Hematopoietic multipotent progenitor cell treated with erythropoietin and hydrocortisone succinate and interleukin-3 and kit ligand, for 8 days (in vitro differentiated cells): ENCODE results near the gene MATN1.
A peak's percentile ranks its signal among the peaks of the same experiment; 100 is the strongest.

Experiments
- DNase-seq: peaks from one replicate; pipeline ENCODE4 v3.0.0-alpha.2; 2015

The MATN1 gene

DNA sequence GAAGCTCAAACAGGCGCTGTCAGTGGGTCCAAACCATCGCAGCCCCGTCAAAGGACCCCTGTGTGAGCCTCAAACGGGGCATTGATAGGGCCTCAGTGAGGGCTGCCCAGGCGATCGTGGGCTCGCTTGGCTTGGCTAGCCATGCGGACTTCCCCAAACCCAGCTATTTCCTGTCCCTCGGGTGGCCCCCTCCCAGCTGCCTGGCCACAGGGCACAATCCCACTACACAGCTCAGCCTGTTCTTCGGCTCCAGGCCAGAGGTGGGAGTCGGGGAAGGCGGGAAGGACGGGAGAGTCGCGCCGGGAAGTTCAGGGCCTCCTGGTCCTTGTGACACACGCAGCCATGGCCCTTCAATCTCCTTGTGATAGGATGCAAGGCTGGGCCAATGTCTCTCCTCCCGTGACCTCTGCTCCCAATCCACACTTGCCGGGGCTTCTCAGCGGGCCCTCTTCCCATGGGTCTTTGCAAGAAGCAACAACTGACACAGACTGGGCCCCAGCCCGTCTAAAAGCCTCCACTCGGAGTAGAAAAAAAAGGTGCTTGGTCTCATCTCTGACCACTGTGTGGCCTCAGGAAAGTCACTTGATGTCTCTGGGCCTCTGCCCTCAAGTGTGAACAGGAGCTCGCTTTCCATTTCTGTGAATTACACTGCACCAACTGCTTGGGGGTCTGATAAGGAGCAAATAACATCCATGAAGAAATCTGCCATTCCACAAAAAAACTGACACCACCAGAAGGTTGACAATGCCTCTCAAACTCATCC, 7.1 kb upstream of the MATN1 start:
- DNase-seq, result no peak

DNA sequence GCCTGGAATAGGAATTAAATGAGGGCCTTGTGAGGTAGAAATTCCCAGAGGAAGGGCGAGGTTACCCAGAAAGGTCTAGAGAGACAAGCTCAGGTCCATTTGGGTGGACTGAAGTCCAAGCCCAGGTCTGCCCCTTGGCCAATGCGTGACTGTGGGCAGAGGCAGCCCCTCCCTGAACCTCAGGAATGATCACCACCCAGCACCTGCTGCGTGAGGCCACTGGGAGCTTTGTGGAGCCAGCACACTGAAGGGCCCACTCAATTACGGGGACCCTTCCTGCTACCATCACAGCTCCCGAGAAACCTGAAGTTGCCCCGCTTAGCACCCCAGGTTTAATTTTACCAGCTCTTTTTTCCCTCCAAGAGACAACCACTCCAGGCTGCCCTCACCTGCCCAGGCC, 6.5 kb upstream of the MATN1 start:
- no peak for DNase-seq

DNA sequence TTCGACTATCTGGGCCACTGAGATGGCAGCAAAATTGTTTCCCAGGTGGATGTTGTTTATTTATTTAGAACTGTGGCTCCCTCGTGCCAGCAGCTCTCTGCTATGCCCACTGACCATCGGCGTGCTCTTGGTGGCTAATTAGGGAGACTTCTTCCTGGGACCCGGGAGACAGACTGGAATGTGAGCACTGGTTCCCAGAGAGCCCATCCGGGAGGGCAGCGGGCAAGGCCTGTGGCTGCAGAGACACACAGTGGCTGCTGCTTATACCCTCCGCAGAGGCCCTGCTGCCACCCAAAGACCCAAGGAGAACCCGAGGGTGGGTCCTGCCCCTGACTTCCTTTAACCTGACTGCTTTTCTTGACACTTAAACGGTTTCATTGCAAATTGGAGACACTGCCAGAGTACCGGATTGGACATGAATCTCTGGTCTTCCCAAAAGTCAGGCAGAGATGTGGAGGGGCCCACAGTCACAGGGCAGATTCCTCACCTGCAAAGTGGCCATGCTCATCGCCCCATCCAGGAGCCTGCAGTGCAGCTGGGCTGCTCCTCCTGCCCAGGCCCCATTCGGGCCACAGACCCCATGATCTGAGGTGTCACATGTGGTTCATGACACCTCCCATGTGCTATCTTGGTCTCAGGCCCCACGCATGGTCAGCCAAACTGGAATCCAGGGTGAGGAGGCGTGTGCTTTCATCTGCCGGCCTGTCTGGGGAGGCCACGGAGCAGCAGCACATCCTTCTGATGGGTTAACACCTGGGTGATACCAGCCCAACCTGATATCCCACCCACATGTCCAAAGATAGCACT, 5.7 kb upstream of the MATN1 start:
- no peak for DNase-seq

DNA sequence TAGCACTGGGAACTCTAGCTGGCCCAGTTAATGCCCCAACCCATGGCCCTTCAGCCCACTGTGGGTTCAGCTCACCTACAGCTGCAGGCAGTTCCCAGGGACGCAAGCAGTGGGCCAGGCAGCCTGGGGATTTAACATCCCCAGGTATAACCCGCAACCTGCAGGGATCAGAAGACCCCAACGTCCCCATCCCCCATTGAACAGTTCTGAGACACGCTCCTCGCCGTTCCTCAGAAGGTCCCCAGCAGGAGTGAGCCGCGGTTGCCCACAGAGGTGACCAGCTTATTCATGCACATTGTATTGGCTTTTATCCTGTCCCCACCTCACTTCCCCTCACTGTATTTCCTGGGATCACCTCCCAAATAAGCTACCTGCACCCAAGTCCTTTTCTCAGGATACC, 5.0 kb upstream of the MATN1 start:
- no peak for DNase-seq

DNA sequence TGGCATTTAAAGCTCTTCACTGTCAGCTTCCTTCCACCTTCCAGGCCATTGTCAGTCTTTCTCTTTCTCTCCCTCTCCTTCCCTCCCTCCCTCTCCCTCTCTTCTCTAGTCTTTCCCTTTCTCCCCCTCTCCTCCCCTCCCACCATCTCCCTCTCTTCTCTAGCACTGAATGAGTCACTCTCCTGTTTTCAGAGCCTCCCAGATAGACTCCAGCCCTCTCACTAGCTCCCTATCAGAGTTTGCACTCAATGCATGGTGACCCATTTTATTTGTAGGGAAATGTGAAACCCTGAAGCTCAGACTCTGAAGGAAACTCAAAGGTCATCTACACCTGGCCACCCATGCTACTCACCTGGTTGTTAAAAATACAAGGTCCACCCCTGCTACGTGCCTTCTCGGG, 4.4 kb upstream of the MATN1 start:
- DNase-seq, result peak; percentile 51

DNA sequence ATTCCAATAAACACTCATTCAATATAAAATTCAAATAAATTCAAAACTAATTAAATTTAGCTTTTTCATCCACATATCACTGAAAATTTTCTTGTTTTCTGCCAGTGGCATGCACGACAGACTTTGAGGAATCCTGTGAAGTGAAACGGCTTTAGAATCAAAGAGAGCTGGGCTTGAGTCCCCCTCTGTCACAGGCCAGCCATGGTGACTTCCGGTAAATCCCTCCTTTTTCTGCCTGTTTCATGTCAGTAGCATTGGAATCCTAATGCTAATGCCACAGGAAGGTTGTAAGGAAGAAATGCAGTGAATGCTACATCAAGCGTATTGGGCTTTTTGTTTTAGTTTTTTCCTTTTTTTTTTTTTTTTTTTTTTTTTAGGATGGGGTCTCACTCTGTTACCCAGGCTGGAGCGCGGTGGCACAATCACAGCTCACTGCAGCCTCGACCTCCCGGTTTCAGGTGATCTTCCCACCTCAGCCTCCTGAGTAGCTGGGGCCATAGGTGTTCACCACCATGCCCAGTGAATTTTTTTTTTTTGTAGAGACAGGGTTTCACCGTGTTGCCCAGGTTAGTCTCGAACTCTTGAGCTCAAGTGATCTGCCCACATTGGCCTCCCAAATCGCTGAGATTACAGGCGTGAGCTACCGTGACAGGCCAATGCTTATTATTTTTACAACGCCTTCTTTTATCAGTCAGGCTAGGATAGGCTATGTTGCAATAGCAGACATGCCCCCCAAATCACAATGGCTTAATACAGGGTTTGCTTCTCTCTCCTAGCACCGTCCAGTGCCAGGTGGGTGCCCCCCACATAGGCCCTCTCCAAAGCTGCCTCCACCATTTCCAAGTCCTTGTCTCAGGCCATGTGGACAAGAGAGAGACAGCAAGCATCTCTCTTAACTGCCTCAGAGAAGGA, 3.6 kb upstream of the MATN1 start:
- DNase-seq, result no peak

DNA sequence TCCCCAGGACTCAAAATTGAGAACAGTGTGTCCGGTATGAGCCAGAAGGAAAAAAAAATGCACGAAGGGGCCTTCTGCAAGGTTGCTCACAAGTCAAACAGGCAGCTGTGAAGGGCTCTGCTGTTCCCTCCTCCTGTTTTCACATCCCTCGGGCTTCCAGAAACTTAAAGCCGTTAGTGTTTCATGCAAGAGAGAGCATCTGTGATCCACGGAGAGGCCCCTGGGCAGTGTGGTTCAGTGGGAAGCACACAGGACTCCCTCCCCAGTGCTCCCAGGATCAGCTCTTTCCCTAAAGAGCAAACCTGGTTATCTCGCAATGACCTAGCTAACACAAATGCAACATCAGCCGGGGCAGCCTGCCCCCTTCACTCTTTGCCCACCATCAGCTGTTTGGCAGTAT, 2.9 kb upstream of the MATN1 start:
- no peak for DNase-seq

DNA sequence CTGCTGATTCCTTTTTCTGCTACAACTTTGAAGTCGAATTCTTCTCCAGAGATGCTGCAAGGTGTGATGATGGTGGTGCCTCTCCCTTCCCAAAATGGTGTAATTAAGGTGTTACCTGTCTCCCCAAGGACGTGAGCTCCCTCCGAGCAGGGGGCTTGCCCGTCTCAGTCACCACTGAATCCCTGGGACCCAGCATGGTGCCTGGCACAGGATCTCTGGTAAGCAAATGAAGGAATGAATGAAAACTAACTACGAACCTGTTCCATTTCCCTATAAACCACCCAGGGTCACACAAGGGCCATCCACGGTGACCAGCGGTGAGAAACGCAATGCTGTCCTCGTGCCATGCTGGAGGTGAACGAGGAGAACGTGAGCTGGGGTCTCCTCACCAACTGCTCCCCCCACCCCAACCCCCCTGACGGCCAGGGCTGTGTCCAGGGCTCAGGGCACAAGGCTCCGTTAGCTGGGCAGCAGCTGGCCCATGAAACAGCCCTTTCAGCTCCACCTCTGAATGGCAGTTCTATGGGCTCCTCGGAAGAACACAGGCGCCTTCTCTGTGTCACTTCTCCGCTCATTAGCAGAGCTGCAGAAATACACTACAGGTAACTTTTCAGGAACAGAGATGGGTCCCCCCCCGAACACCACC, 2.2 kb upstream of the MATN1 start:
- DNase-seq, result no peak

DNA sequence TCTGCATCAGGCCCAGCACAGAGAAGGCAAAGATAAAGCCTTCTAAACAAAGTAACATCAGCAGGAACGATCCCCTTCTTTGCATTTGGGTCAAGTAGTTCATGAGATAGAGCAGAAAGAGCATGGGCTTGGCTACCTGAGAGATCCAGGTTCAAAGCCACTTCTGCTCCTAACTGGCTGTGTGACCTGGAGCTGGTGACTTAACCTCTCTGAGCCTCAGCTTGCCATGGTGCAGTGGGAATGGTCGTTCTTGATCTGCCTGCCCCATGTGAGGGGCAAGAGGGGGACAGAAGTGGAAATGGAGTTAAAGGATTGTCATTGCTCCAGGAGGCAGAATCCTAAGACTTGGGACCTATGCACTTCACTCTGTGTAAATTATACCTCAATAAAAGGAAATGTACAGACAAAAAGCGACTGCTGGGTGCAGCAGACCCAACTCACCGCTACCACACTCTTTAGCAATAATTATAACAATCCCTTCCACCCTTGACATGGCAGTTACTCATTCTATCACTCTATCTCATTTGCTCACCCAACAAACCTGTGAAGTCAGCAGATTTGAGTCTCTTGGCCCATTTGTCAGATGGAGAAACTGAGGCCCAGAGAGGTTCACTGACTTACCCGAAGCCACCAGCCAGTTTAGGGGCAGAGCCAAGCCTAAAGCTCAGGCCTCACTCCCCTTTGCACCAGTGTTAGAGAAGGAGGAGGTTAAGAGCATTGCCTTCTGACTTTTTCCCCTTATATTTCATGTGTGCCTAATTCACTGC, 1.5 kb upstream of the MATN1 start:
- no peak for DNase-seq

DNA sequence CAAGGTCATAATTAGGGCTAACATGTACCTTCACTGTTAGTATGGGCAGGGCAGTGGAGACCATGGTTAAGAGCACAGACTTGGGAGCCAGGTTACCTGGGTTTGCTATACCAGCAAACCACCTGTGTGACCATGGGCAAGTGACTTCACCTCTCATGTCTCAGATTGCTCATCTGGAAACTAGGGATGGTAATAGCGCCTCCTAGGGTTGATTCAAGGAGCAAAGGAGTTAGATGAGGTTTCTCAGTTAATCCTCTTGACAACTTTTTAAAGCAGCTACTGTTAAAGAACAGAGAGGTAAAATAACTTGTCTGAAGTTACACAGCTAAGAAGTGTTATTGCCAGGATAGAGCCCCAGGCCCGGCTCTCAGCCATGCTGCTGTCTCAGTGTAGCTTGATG, 790 bp upstream of the MATN1 start:
- no peak for DNase-seq

DNA sequence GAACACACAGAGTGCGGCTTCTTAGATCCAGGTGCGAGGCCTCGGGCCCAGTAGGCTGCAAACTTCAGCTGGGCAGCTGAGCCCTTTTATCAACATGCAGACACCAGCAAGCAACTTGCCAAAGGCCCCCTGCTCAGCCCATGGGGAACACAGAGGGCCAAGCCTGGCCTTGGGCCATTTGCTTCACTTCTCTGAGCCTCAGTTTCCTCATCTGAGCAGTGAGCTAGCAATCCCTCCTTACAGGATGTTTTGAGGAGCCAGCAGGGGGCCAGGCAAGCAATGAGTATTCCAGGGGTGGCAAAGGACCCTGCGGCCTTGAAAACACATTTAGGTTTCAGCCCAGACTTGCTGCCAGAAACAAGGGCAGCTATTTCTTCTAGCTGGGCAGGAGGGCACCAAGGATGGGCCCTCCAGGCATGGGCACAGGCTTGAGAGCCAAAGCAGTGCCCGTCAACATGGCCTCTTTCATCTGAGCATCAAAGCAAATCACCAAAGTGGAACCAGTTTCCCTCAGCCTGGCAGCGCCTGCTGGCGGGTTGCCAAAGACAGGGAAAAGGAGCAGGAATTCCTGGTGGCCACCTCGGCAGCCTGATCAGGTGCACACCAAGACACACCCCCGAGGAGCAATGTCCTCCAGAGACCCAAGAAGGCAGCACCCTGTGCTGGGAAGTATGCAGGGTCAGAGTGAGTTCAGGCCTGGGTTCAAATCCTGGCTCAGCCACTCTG, 1.4 kb downstream of the MATN1 start:
- DNase-seq, result no peak

DNA sequence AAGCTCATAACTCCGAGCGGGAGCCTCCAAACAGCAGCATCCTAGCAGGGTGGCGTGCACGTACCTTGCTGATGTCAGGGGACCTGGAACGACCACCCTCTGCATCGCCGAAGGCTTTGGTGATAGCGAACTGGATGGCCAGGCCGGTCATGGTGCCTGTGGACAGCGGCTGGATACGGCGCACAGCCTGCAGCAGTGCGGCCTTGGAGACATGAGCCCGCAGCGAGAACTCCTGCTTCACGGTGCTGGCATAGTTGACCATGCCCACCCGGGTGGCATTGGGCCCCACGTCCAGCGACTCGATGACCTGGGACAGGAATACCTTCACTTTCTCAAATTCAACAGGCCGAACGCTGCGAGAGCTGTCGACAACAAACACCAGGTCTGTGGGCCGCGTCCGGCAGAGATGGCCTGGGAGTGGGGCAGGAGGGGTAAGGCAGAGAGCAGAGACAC, 2.0 kb downstream of the MATN1 start:
- DNase-seq, result no peak

DNA sequence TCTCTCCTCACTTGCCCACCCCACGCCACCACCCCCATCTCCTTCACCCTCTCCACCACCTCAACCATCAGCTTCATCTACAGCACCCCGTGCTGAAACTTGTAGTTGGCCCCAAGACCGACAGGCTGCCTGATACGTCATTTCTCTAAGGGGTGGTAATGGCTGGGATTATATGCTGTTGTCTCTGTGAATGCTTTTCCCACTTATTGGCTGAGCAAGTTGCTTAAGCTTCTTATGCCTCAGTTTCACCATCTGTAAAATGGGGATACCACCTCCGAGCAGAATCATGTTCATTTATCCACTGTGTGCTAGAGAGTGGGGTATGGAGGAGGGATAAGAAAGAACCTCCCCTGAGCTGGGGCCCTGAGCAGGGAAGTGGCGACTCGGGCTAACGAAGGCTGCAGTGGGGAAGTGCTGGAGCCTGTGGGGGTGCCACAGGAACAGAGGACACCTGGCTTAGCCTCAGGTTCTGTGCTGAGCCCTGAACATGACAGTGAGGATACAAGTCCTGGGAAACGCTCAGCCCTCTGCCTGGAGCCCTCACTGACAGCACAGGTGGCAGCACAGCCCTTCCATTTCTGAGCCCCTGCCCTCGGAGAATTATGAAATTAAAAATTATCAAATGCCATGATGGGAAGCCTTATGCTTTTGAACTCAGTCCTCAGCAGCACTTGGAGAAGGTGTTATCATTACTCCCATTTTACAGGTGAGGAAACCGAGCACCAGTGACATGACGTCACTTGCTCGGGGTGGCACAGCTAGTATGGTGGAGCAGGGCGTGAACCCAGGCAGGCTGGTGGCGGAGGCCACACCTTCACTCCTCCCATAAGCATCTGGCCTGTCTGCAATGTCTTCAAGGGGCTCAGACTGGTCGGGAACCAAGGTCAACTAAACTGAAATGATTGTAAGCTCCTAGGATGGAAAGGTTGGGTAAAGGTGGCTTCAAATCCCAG, 2.8 kb downstream of the MATN1 start:
- no peak for DNase-seq

DNA sequence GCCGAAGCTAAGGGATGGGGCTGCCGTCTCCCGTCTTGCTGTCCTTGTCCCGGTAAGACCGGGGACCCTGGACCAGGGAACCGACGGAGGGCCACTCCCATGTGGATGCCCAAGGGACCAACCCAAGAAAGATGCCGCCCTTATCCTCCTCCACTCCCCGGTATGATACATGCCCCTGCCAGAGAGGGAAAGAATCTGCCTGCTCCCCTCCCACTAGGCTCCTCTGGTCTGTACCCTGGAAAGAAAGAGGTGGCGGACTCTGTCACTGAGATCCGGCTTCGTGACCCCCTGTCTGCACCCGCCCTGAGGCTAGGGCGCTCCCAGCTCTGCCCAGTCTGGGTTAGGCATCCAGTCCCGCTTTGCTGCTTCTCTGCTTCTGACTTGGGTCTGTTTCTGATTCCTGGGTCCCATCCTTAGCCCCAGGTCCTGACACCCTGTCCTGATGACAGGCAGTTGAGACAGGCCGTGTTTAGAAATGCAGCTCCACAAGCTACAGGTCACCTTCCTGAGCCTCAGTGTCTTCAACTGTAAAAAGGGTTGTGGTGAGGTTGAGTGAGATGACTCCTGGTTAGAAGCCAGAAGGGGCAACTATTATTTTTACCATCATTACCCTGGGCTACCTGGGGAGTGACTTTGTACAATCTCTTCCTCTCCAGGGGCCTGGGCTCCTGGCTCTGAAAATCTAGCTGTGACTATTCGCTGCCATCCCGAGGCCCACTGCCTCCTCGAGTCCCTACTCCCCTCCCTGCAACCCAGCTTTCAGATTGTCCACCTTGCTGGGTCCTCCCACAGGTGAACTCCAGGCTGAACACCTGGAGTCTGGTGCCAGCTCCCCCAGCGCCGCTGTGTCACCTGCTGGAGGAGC, 3.7 kb downstream of the MATN1 start:
- DNase-seq, result peak; percentile 83

DNA sequence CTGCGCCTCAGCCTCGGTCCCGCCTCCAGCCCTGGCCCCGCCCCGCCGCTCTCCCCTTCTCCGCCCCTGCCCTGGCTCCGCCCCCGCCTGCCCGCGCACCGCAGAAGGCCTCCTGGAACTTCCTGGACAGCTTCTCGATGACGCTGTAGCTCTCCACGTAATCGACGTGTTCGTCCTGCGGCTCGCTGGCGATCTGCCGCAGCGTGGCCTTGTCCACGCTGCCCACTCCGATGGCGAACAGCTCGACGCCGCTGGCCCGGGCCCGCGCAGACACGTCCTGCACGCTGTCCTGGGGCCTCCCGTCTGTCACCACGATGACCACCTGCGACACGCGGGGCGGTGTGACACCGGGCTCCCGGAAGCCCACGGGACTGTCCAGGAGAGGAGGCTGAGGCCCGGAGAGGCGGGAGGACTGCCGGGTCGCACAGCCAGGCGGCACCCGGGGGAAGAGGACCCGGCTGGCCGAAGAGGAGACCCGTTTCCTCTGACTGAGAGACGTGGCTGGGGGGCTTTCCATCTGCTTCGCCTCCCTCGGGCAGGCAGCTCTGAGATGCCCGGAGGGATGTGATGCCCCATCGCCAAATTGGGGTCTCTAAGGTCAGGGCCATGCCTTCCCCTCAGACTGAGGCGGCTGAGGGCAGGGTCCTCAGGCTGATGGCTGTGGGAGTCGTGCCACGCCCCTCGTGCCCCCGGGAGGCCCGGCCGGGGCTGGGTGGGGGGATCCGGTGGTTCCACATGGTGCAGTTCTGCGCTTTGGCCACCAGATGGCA, 4.6 kb downstream of the MATN1 start:
- peak; percentile 95 for DNase-seq

DNA sequence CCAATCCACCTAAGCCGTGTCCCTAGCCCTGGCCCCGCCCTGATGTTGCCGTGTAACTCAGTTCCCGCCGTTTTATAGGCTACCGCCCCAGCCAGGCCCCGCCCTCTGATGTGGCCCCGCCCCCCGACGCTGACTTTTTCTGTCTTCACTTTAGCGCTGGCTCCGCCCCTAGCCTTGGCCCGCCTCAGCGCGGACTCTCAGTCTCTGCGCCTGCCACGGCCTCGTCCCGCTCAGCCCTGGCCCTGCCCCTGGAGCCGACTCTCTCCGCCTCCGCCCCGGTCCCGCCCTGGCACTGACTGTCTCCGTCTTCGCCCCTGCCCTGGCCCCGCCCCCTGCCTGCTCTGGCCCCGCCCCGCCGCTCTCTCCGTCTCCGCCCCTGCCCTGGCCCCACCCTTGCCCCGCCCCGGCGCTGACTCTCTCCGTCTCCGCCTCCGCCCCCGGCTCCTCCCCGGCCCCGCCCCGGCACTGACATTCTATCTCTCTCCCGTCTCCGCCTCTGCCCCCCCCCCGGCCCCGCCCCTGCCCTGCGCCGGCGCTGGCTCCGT, 5.2 kb downstream of the MATN1 start:
- peak; percentile 98 for DNase-seq

DNA sequence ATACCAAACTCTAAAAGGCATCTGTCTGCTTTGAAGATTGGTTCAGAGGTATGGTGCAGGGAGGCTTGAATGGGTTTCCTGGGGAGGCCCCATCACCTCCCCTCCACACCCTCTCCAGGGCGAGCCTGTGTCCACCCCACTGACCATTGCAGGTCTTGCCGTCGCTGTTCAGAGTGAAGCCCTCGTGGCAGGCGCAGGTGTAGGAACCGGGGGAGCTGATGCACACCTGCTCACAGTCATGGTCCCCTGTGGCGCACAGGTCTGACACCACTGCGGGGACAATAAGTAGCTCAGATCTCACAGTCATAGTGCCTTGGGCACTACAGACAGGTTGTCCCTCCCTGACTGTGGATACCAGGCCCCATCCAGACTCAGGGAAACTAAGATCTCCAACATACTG, 6.7 kb downstream of the MATN1 start:
- no peak for DNase-seq

DNA sequence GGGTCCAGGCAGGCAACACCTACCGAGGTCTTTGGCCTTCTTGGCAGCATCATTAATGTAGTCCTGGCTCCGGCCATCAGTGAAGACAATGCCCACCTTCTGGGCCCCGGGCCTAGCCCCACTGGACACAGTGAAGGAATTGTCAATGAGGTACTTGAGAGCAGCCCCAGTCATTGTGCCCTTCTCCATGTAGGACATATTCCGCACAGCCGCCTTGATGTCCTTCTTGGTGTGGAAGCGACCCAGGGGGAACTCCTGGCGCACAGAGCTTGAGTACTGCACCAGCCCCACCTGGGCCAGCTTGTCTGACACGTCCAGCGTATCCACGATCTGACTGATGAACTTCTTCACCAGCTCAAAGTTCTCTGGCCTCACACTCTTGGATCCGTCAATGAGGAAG, 7.5 kb downstream of the MATN1 start:
- DNase-seq, result no peak
